Mesenchymal stem cell (in vitro differentiated cells and primary cell): ENCODE results near the gene ZIC1.
A peak's percentile ranks its signal among the peaks of the same experiment; 100 is the strongest.

Experiments used
- DNase-seq: peaks from one replicate; pipeline ENCODE4 v3.0.0-alpha.2; 2013
- H2AFZ ChIP-seq: one replicate; pipeline ENCODE4 v1.6.1; 2013; ENCODE audit warnings: low read depth, mild to moderate bottlenecking, control low read depth, inconsistent platforms, low read length, moderate library complexity
- H2AK5ac ChIP-seq: 2 replicates; pipeline ENCODE4 v1.6.1; 2013; ENCODE audit warnings: low read length, moderate library complexity, mild to moderate bottlenecking, inconsistent platforms; ENCODE audit not compliant: severe bottlenecking
- H2BK120ac ChIP-seq: one replicate; pipeline ENCODE4 v1.6.1; 2013; ENCODE audit warnings: low read depth, mild to moderate bottlenecking, inconsistent platforms, low read length, moderate library complexity
- H2BK12ac ChIP-seq, 2 experiments: one replicate each; pipeline ENCODE4 v1.6.1; 2013; ENCODE audit warnings: inconsistent platforms in 2 of 2, low read length in 2 of 2, mild to moderate bottlenecking in 2 of 2, moderate library complexity in 2 of 2, control low read depth in 1 of 2
- H2BK15ac ChIP-seq: one replicate; pipeline ENCODE4 v1.6.1; 2013; ENCODE audit warnings: mild to moderate bottlenecking, low read depth, inconsistent platforms; ENCODE audit not compliant: poor library complexity, severe bottlenecking
- H2BK5ac ChIP-seq: 2 replicates; pipeline ENCODE4 v1.6.1; 2013; ENCODE audit warnings: low read depth, mild to moderate bottlenecking, low read length, control low read depth, inconsistent platforms; ENCODE audit not compliant: poor library complexity, severe bottlenecking
- H3K14ac ChIP-seq, 2 experiments: one replicate each; pipeline ENCODE4 v1.6.1; 2013; ENCODE audit warnings: inconsistent platforms in 2 of 2, low read length in 2 of 2, control low read depth in 1 of 2, mild to moderate bottlenecking in 1 of 2, moderate library complexity in 1 of 2
- H3K18ac ChIP-seq, 2 experiments: one replicate each; pipeline ENCODE4 v1.6.1; 2013; ENCODE audit warnings: inconsistent platforms in 2 of 2, low read length in 2 of 2, control low read depth in 1 of 2, low read depth in 1 of 2, mild to moderate bottlenecking in 1 of 2
- H3K23ac ChIP-seq, 2 experiments: one replicate each; pipeline ENCODE4 v1.6.1; 2013; ENCODE audit warnings: inconsistent platforms in 2 of 2, low read length in 2 of 2, mild to moderate bottlenecking in 2 of 2, moderate library complexity in 2 of 2, control low read depth in 1 of 2
- H3K27ac ChIP-seq: 2 replicates; pipeline ENCODE4 v1.5.1; 2013; ENCODE audit warnings: mild to moderate bottlenecking, moderate library complexity, low read length, control low read depth, inconsistent platforms; ENCODE audit not compliant: poor library complexity, severe bottlenecking
- H3K27me3 ChIP-seq, 2 experiments: 2 replicates each; pipeline versions ENCODE4 v1.6.1 to v1.7.0; 2013; ENCODE audit warnings: low read length in 2 of 2, mild to moderate bottlenecking in 2 of 2, moderate library complexity in 2 of 2, control low read depth in 1 of 2, inconsistent platforms in 1 of 2; ENCODE audit not compliant: control insufficient read depth in 1 of 2, insufficient read depth in 1 of 2
- H3K36me3 ChIP-seq, 2 experiments: 2 replicates each; pipeline versions ENCODE4 v1.6.1 to v1.7.0; 2013; ENCODE audit warnings: low read length in 2 of 2, control low read depth in 1 of 2, inconsistent platforms in 1 of 2, low read depth in 1 of 2, mild to moderate bottlenecking in 1 of 2; ENCODE audit not compliant: insufficient read depth in 2 of 2, control insufficient read depth in 1 of 2
- H3K4ac ChIP-seq, 2 experiments: one replicate each; pipeline ENCODE4 v1.6.1; 2013; ENCODE audit warnings: inconsistent platforms in 2 of 2, low read length in 2 of 2, mild to moderate bottlenecking in 2 of 2, moderate library complexity in 2 of 2, control low read depth in 1 of 2, low read depth in 1 of 2
- H3K4me1 ChIP-seq: 2 replicates; pipeline ENCODE4 v1.6.1; 2013; ENCODE audit warnings: low read depth, low read length, control low read depth; ENCODE audit not compliant: control insufficient read depth, insufficient read depth
- H3K4me2 ChIP-seq: 2 replicates; pipeline ENCODE4 v1.6.1; 2013; ENCODE audit warnings: low read length, mild to moderate bottlenecking, inconsistent platforms; ENCODE audit not compliant: poor library complexity, severe bottlenecking
- H3K4me3 ChIP-seq, 2 experiments: 2 replicates each; pipeline versions ENCODE4 v1.5.1 to v1.7.0; 2013; ENCODE audit warnings: low read length in 2 of 2, mild to moderate bottlenecking in 2 of 2, control low read depth in 1 of 2, low read depth in 1 of 2; ENCODE audit not compliant: insufficient read depth in 1 of 2
- H3K79me1 ChIP-seq: replicated peaks from 2 replicates; pipeline ENCODE4 v1.6.1; 2013; ENCODE audit warnings: mild to moderate bottlenecking, control low read depth, low read length, inconsistent platforms; ENCODE audit not compliant: poor library complexity, severe bottlenecking
- H3K9ac ChIP-seq: 2 replicates; pipeline ENCODE4 v1.7.0; 2013; ENCODE audit warnings: mild to moderate bottlenecking, low read length, moderate library complexity
- H3K9me3 ChIP-seq: 2 replicates; pipeline ENCODE4 v1.7.0; 2013; ENCODE audit warnings: mild to moderate bottlenecking, low read length; ENCODE audit not compliant: control insufficient read depth
- H4K8ac ChIP-seq: one replicate; pipeline ENCODE4 v1.6.1; 2013; ENCODE audit warnings: inconsistent platforms, mild to moderate bottlenecking, low read length, moderate library complexity
- H4K91ac ChIP-seq: one replicate; pipeline ENCODE4 v1.6.1; 2013; ENCODE audit warnings: mild to moderate bottlenecking, low read length, inconsistent platforms
- WGBS: methylation state at CpG from one replicate; pipeline ENCODE4 v1.1.7; 2013; ENCODE audit warnings: mixed read lengths; 5-methylcytosine and 5-hydroxymethylcytosine counted together

The ZIC1 gene

GRCh38 chr3:147408188-147409100 is 721 bp upstream of the ZIC1 start:
- no peak overlapping the region for H4K8ac ChIP-seq
- no peak overlapping the region for H3K9ac ChIP-seq
- no peak overlapping the region for H2AK5ac ChIP-seq

GRCh38 chr3:147410116-147410525 is 956 bp downstream of the ZIC1 start:
- Histone ChIP-seq H4K8ac (no peak overlapping the region), H3K4me2 (peak overlapping the region; percentile 65), H3K27ac (no peak overlapping the region), H3K4me1 (peaks cover 13% of the 10 kb centered on the region), H3K36me3 (peaks cover 0 to 19% of the 10 kb centered on the region in 2 experiments), H2BK15ac (no peak overlapping the region), H3K79me1 (no peaks in the 10 kb centered on the region), H3K27me3 (peaks cover 7 to 99% of the 10 kb centered on the region in 2 experiments), H2AK5ac (no peak overlapping the region), H3K9ac (no peak overlapping the region), H4K91ac (no peak overlapping the region), H3K4me3 (peak overlapping the region; percentile 75 to 83), H2BK12ac (no peak overlapping the region), H2BK5ac (no peak overlapping the region), H2BK120ac (no peak overlapping the region), H3K9me3 (peaks cover 2% of the 10 kb centered on the region), H2AFZ (no peak overlapping the region), H3K23ac (peak overlapping the region in 1 of 2 experiments; percentile 90), H3K4ac (no peak overlapping the region), H3K18ac (no peak overlapping the region), H3K14ac (peak overlapping the region in 1 of 2 experiments; percentile 15)
- 2% methylated on average over 52 of the region's 52 CpGs for WGBS
- no peak for DNase-seq

More at GRCh38 chr3:147408188-147409100, 721 bp upstream of the ZIC1 start:
- peaks cover 2% of the 10 kb centered on the region for H3K9me3 ChIP-seq
- H3K27ac ChIP-seq, result peak overlapping the region; percentile 70
- H3K23ac ChIP-seq, result no peak overlapping the region
- peaks cover 7 to 100% of the 10 kb centered on the region in 2 experiments for H3K27me3 ChIP-seq
- peaks cover 25% of the 10 kb centered on the region for H3K4me1 ChIP-seq
- no peaks in the 10 kb centered on the region for H3K79me1 ChIP-seq
- no peak overlapping the region for H3K4ac ChIP-seq
- no peak overlapping the region for H2AFZ ChIP-seq
- H2BK15ac ChIP-seq, result no peak overlapping the region
- no peak overlapping the region for H2BK12ac ChIP-seq
- H3K36me3 ChIP-seq, result peaks cover 0 to 19% of the 10 kb centered on the region in 2 experiments
- no peak for DNase-seq
- H3K14ac ChIP-seq, result no peak overlapping the region
- H3K4me2 ChIP-seq, result peak overlapping the region; percentile 84
- WGBS, result 2% methylated on average over 23 of the region's 28 CpGs
- H3K18ac ChIP-seq, result no peak overlapping the region
- no peak overlapping the region for H2BK120ac ChIP-seq
- H3K4me3 ChIP-seq, result peak overlapping the region; percentile 46 to 47
- no peak overlapping the region for H4K91ac ChIP-seq
- H2BK5ac ChIP-seq, result peak overlapping the region; percentile 88

GRCh38 chr3:147410526-147411237 is 1.5 kb downstream of the ZIC1 start:
- 2% methylated on average over 60 of the region's 61 CpGs for WGBS
- no peak overlapping the region for H2AK5ac ChIP-seq

More at GRCh38 chr3:147410526-147411237, 1.5 kb downstream of the ZIC1 start:
- H3K36me3 ChIP-seq, result peaks cover 0 to 19% of the 10 kb centered on the region in 2 experiments
- H2BK12ac ChIP-seq, result no peak overlapping the region
- no peak overlapping the region for H4K91ac ChIP-seq
- H3K14ac ChIP-seq, result no peak overlapping the region
- no peaks in the 10 kb centered on the region for H3K79me1 ChIP-seq
- H3K4me3 ChIP-seq, result peak overlapping the region; percentile 75 to 83
- H3K9ac ChIP-seq, result peak overlapping the region; percentile 57
- peaks cover 2% of the 10 kb centered on the region for H3K9me3 ChIP-seq
- peak overlapping the region; percentile 65 for H3K4me2 ChIP-seq
- H3K27me3 ChIP-seq, result peaks cover 6 to 99% of the 10 kb centered on the region in 2 experiments
- H3K23ac ChIP-seq, result peak overlapping the region; percentile 8 to 90
- H4K8ac ChIP-seq, result no peak overlapping the region
- H3K4ac ChIP-seq, result no peak overlapping the region
- H2BK5ac ChIP-seq, result peak overlapping the region; percentile 63
- H3K27ac ChIP-seq, result peak overlapping the region; percentile 50
- DNase-seq, result no peak
- H2BK120ac ChIP-seq, result no peak overlapping the region
- no peak overlapping the region for H2BK15ac ChIP-seq
- H2AFZ ChIP-seq, result no peak overlapping the region
- peaks cover 10% of the 10 kb centered on the region for H3K4me1 ChIP-seq
- H3K18ac ChIP-seq, result no peak overlapping the region
